Measurements from ENCODE around the gene POLD2.
"Not testable (repeated sequence)": the region's sequence is repeated elsewhere in the genome, so short reads cannot be mapped to it uniquely, and the experiment has no call there.

Gene POLD2

GRCh38 chr7:44123190-44124003, at the start of gene POLD2:
Gene POLD2 (minus strand): TSS chr7:44123548. CDS start chr7:44122053, 1,495 bp downstream.
- DNase-seq, result peak; percentile 98

GRCh38 chr7:44172803-44173424, 49.6 kb upstream of the POLD2 start:
- DNase-seq, result no peak

GRCh38 chr7:44172352-44172751, 49.0 kb upstream of the POLD2 start:
- DNase-seq, result no peak

- not testable (repeated sequence) for DNase-seq
Measured at GRCh38 chr7:44171901-44172300, 48.6 kb upstream of the POLD2 start.

- no peak for DNase-seq
Measured at GRCh38 chr7:44167920-44168319, 44.6 kb upstream of the POLD2 start.

GRCh38 chr7:44163591-44163990, 40.2 kb upstream of the POLD2 start:
- DNase-seq, result no peak

- DNase-seq, result no peak
Measured at GRCh38 chr7:44162785-44163395, 39.5 kb upstream of the POLD2 start.

GRCh38 chr7:44162179-44162578, 38.8 kb upstream of the POLD2 start:
- no peak for DNase-seq

- no peak for DNase-seq
Measured at GRCh38 chr7:44161371-44161770, 38.0 kb upstream of the POLD2 start.

GRCh38 chr7:44159824-44160630, 36.7 kb upstream of the POLD2 start:
- no peak for DNase-seq

- DNase-seq, result no peak
Measured at GRCh38 chr7:44158873-44159631, 35.7 kb upstream of the POLD2 start.

GRCh38 chr7:44158096-44158872, 34.9 kb upstream of the POLD2 start:
- no peak for DNase-seq

- DNase-seq, result no peak
Measured at GRCh38 chr7:44157116-44158080, 34.0 kb upstream of the POLD2 start.

GRCh38 chr7:44156453-44157010, 33.2 kb upstream of the POLD2 start:
- DNase-seq, result no peak

GRCh38 chr7:44155191-44156185, 32.1 kb upstream of the POLD2 start:
- no peak for DNase-seq

GRCh38 chr7:44154703-44155102, 31.4 kb upstream of the POLD2 start:
- DNase-seq, result no peak

- no peak for DNase-seq
Measured at GRCh38 chr7:44153948-44154335, 30.6 kb upstream of the POLD2 start.

Measured in CD4-positive, alpha-beta T cell treated with Interleukin-17A for 4 hours (primary cell).